ENCODE results near the gene IL2RG.

DNA sequence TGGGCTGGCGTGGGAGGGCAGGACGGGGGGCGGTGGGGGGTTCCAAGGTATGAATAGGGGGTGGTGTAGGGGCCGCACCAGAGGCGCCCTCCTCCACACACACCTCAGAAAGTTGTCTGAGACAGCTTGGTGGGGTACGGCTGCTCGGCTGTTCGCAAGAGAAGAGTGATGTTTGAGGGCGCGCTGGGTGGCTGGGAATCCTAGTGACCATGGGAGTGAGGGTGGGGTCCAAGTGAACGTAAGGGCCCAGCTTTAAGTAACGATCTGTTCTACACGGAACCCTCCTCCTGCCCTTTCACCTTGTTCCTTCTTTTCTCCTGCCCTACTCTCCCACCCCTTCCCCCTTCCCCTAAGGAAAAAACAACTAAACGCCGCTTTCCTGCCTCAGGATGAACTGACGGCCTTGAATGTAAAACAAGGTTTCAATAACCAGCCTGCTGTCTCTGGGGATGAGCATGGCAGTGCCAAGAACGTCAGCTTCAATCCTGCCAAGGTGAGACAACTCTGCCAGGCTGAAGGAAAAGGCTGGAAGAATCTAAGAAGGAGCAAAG lies 7.7 kb upstream of the IL2RG start:
- TF ChIP-seq, protein P1, sequence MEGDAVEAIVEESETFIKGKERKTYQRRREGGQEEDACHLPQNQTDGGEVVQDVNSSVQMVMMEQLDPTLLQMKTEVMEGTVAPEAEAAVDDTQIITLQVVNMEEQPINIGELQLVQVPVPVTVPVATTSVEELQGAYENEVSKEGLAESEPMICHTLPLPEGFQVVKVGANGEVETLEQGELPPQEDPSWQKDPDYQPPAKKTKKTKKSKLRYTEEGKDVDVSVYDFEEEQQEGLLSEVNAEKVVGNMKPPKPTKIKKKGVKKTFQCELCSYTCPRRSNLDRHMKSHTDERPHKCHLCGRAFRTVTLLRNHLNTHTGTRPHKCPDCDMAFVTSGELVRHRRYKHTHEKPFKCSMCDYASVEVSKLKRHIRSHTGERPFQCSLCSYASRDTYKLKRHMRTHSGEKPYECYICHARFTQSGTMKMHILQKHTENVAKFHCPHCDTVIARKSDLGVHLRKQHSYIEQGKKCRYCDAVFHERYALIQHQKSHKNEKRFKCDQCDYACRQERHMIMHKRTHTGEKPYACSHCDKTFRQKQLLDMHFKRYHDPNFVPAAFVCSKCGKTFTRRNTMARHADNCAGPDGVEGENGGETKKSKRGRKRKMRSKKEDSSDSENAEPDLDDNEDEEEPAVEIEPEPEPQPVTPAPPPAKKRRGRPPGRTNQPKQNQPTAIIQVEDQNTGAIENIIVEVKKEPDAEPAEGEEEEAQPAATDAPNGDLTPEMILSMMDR (IDR thresholded peaks at IDR 0.05), result no peak
- no peak for TF ChIP-seq POLR2A (IDR thresholded peaks at IDR 0.05)
